ENCODE data around the gene CALML3. TPM values are rescaled to one million over a fixed set of nuclear protein-coding genes. Genes with fewer than 3 reads are reported as not detected.
"Not testable (repeated sequence)": the region's sequence is repeated elsewhere in the genome, so short reads cannot be mapped to it uniquely, and the experiment has no call there.

CALML3 gene
- total RNA-seq, 1 donor from 2014 or later, result not detected

- no peak for DNase-seq (ENCODE audit: low read depth, low spot score)
Observed at GRCh38 chr10:5553400-5554170, 28.8 kb downstream of the CALML3 start.

GRCh38 chr10:5555021-5555510, 30.3 kb downstream of the CALML3 start:
- no peak for DNase-seq (ENCODE audit: low read depth, low spot score)

GRCh38 chr10:5555881-5556280, 31.1 kb downstream of the CALML3 start:
- no peak for DNase-seq (ENCODE audit: low read depth, low spot score)

- DNase-seq (ENCODE audit: low read depth, low spot score), result no peak
Observed at GRCh38 chr10:5556576-5556975, 31.8 kb downstream of the CALML3 start.

- no peak for DNase-seq (ENCODE audit: low read depth, low spot score)
Observed at GRCh38 chr10:5557040-5557721, 32.4 kb downstream of the CALML3 start.

GRCh38 chr10:5557799-5558771, 33.3 kb downstream of the CALML3 start:
- DNase-seq (ENCODE audit: low read depth, low spot score), result no peak

- not testable (repeated sequence) for DNase-seq (ENCODE audit: low read depth, low spot score)
Observed at GRCh38 chr10:5559022-5559421, 34.3 kb downstream of the CALML3 start.

- DNase-seq (ENCODE audit: low read depth, low spot score), result no peak
Observed at GRCh38 chr10:5559642-5560141, 34.9 kb downstream of the CALML3 start.

GRCh38 chr10:5560142-5560816, 35.5 kb downstream of the CALML3 start:
- DNase-seq (ENCODE audit: low read depth, low spot score), result no peak

GRCh38 chr10:5560817-5561703, 36.3 kb downstream of the CALML3 start:
- no peak for DNase-seq (ENCODE audit: low read depth, low spot score)

- no peak for DNase-seq (ENCODE audit: low read depth, low spot score)
Observed at GRCh38 chr10:5561704-5562645, 37.2 kb downstream of the CALML3 start.

GRCh38 chr10:5563321-5563961, 38.7 kb downstream of the CALML3 start:
- DNase-seq (ENCODE audit: low read depth, low spot score), result no peak

GRCh38 chr10:5563991-5564536, 39.3 kb downstream of the CALML3 start:
- DNase-seq (ENCODE audit: low read depth, low spot score), result no peak

- no peak for DNase-seq (ENCODE audit: low read depth, low spot score)
Observed at GRCh38 chr10:5564537-5565204, 39.9 kb downstream of the CALML3 start.

- no peak for DNase-seq (ENCODE audit: low read depth, low spot score)
Observed at GRCh38 chr10:5565205-5565545, 40.4 kb downstream of the CALML3 start.

- no peak for DNase-seq (ENCODE audit: low read depth, low spot score)
Observed at GRCh38 chr10:5565671-5566581, 41.2 kb downstream of the CALML3 start.

All from pulmonary artery endothelial cell (primary cell).